Activated CD8-positive, alpha-beta T cell treated with anti-CD3 and anti-CD28 coated beads for 36 hours (primary cell): Measurements from ENCODE around the gene KLF11. TPM values are rescaled to one million over a fixed set of nuclear protein-coding genes. Genes with fewer than 3 reads are reported as not detected.

Source experiments
- ATAC-seq: fragments of 200-7000 bp; cut with Tn5 transposase; one replicate; pipeline ENCODE4 v1.10.0; 2021; ENCODE audit warnings: mild to moderate bottlenecking, moderate library complexity
- CTCF ChIA-PET: fragments of 350-600 bp; sonication (Branson Sonifier 250); formaldehyde crosslinking; loops from one replicate; lab custom pipeline; 2021; ENCODE audit warnings: antibody characterized with exemption; lab: Charles Lee
- POLR2A ChIA-PET: fragments of 350-600 bp; sonication (Branson Sonifier 250); formaldehyde crosslinking; loops from one replicate; lab custom pipeline; 2021; ENCODE audit warnings: antibody characterized with exemption; lab: Charles Lee
- DNase-seq: peaks from one replicate; pipeline ENCODE4 v3.0.0-alpha.2; 2020
- H3K27ac Mint-ChIP-seq: one replicate; pipeline ENCODE4 v1.8.0; 2021; ENCODE audit warnings: mild to moderate bottlenecking, mixed read lengths
- H3K27me3 Mint-ChIP-seq: one replicate; pipeline ENCODE4 v1.8.0; 2021; ENCODE audit warnings: mixed read lengths
- H3K36me3 Mint-ChIP-seq: one replicate; pipeline ENCODE4 v1.8.0; 2021; ENCODE audit warnings: low read depth, mixed read lengths
- H3K4me1 Mint-ChIP-seq: one replicate; pipeline ENCODE4 v1.8.0; 2021; ENCODE audit warnings: low read depth, mixed read lengths
- H3K4me3 Mint-ChIP-seq: one replicate; pipeline ENCODE4 v1.8.0; 2021; ENCODE audit warnings: mild to moderate bottlenecking, moderate library complexity, mixed read lengths
- H3K9me3 Mint-ChIP-seq: one replicate; pipeline ENCODE4 v1.8.0; 2021; ENCODE audit warnings: mixed read lengths
- intact Hi-C: fragments of 100-400 bp; cut with micrococcal nuclease; formaldehyde crosslinking; loops from one replicate; pipeline ENCODE4 v1.10.0; 2022
- total RNA-seq, 2 experiments: library from RNA; stranded (reverse); gene quantifications; one replicate each; pipeline ENCODE4 v1.2.3, GENCODE V29; 2021
- TF ChIP-seq, protein P1 (sequence below): fragments of 200-600 bp; IDR thresholded peaks from one replicate; pipeline ENCODE4 v1.8.0; 2022; ENCODE audit warnings: antibody characterized with exemption, mild to moderate bottlenecking

Gene KLF11
- total RNA-seq, 2 experiments from 2014 or later, result 2.9 to 3.5 TPM

DNA sequence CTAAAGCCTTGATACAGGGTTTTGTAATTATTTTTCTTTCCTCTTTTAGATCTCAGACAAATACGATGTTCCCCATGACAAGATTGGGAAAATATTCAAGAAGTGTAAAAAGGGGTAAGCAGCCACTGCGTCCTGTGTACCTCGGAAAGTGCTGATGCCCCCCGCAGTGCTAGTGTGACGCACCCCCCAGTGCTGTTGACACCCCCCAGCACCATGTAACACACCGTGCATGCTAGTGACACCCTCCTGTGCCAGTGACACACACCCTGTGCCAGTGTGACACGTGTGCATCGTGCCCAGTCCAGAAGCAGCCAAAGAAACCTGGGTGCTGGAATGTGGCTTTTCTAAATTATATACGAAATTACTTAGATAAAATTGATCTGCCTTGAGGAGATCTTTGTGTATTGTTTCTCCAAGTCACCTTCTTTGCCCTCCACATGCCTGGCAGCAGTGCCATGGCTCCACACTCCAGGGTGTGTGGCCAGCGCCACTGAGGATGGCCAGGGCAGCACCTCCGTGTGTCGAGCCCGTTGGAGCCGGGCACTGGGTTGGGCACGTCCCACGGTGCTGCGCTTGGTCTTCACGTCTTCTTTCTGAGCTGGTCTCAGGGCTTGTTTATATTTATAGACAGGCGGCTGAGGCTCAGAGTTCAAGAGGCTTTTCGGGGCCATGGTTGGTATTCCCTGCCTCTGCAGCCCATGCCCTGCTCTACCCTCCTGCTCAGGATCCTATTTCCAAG, 44.3 kb upstream of the KLF11 start:
- Mint-ChIP-seq H3K27ac (no peak overlapping the region), H3K4me3 (no peak overlapping the region), H3K4me1 (no peaks in the 10 kb centered on the region), H3K27me3 (no peaks in the 10 kb centered on the region), H3K36me3 (no peaks in the 10 kb centered on the region), H3K9me3 (no peaks in the 10 kb centered on the region)
- DNase-seq (no peak), ATAC-seq (no peak)
- intact Hi-C loops, result no loop called here
- TF ChIP-seq, protein P1, sequence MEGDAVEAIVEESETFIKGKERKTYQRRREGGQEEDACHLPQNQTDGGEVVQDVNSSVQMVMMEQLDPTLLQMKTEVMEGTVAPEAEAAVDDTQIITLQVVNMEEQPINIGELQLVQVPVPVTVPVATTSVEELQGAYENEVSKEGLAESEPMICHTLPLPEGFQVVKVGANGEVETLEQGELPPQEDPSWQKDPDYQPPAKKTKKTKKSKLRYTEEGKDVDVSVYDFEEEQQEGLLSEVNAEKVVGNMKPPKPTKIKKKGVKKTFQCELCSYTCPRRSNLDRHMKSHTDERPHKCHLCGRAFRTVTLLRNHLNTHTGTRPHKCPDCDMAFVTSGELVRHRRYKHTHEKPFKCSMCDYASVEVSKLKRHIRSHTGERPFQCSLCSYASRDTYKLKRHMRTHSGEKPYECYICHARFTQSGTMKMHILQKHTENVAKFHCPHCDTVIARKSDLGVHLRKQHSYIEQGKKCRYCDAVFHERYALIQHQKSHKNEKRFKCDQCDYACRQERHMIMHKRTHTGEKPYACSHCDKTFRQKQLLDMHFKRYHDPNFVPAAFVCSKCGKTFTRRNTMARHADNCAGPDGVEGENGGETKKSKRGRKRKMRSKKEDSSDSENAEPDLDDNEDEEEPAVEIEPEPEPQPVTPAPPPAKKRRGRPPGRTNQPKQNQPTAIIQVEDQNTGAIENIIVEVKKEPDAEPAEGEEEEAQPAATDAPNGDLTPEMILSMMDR, result no peak
- POLR2A ChIA-PET, result no interaction called here
- CTCF ChIA-PET, result no interaction called here

DNA sequence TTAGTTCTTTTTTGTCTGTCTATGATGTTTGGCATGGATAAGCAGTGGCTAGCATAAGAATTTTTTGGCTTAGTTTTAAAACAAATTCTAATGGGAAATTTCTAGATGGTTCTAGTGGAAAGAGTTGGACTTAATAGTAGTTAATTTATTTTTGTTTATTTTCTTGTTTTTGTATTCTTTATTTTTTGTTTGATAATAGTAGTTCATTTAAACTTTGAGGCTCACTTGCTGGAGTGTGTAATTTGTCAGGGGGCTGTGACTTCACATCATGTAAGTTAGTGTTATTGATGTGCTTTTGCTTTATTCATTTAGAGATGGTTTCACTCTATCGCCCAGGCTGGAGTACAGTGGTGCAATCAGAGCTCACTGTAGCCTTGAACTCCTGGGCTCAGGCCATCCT, 43.7 kb upstream of the KLF11 start:
- Mint-ChIP-seq H3K4me3 (no peak overlapping the region), H3K27me3 (no peaks in the 10 kb centered on the region), H3K4me1 (no peaks in the 10 kb centered on the region), H3K9me3 (no peaks in the 10 kb centered on the region), H3K27ac (no peak overlapping the region), H3K36me3 (no peaks in the 10 kb centered on the region)
- TF ChIP-seq, protein P1, result no peak
- CTCF ChIA-PET, result no interaction called here
- DNase-seq, result no peak
- no peak for ATAC-seq
- intact Hi-C loops, result no loop called here
- POLR2A ChIA-PET, result no interaction called here

DNA sequence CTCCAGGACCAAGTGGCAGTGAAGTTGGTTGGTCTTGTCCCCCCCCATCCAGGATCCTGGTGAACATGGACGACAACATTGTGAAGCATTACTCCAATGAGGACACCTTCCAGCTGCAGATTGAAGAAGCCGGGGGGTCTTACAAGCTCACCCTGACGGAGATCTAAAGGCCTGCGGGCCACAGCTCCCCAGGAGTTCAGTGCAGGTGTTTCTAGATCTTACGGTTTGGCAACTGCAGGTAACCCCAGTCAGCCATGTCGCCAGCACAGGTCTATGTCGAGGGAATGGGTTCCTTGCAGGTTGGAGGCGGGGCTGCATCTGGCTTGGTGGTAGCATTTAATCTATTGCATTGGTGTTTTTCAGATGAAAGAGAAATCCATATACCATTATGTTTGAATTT, 42.8 kb upstream of the KLF11 start:
- Mint-ChIP-seq H3K4me3 (no peak overlapping the region), H3K27me3 (peaks cover 2% of the 10 kb centered on the region), H3K9me3 (no peaks in the 10 kb centered on the region), H3K27ac (no peak overlapping the region), H3K36me3 (no peaks in the 10 kb centered on the region), H3K4me1 (no peaks in the 10 kb centered on the region)
- ATAC-seq (no peak), DNase-seq (no peak)
- ChIA-PET CTCF (interaction anchor here (0.9 to 1.8 kb wide), 2 partner anchors 16 to 72 kb away, joined by 3 to 7 read pairs; no protein-coding TSS in a partner anchor), POLR2A (no interaction called here)
- intact Hi-C loops, result no loop called here
- TF ChIP-seq, protein P1, result no peak

DNA sequence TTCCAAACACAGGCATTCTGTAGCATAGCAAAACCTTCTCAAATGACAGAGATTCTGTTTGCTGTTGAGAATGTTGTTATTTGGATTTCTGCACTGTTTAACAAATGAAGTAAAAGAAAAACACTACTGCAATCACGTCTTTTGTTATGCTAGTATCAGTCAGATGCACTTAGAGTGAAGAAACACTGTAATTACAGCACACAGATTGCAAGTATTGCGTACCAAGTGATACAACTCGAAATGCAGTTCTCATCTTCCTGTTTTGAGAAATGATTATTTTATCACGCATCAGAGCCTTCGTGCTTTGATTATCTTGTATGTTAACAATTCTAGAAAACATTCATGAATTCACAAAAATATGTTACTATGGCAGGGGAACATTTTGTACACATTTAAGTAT, 41.8 kb upstream of the KLF11 start:
- POLR2A ChIA-PET, result no interaction called here
- no peaks in the 10 kb centered on the region for H3K9me3 Mint-ChIP-seq
- H3K4me3 Mint-ChIP-seq, result no peak overlapping the region
- DNase-seq, result no peak
- CTCF ChIA-PET, result interaction anchor here (1.8 kb wide), 1 partner anchor 17 kb away, joined by 7 read pairs; no protein-coding TSS in a partner anchor
- no peaks in the 10 kb centered on the region for H3K36me3 Mint-ChIP-seq
- no peaks in the 10 kb centered on the region for H3K4me1 Mint-ChIP-seq
- peaks cover 8% of the 10 kb centered on the region for H3K27me3 Mint-ChIP-seq
- H3K27ac Mint-ChIP-seq, result no peak overlapping the region
- TF ChIP-seq, protein P1, result no peak
- intact Hi-C loops, result no loop called here
- no peak for ATAC-seq

DNA sequence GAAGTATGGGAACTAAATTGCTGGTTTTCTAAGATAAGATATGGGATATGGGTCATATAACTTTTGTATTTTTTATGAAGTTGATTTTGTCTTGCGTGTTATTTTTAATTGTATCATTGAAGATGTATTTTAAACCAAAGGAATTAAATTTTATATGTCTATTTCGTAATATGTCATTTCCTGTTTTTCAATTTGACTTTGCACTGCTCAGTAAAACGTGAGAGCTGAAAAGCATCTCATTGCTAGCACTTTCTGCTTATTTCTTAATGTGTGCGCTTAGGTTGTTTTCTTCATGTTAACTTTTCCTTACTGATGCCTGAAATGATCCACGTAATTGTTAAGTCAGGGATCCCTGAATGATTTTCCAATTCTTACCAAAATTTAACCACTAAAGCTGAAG, 41.2 kb upstream of the KLF11 start:
- ATAC-seq, result no peak
- TF ChIP-seq, protein P1, result no peak
- CTCF ChIA-PET, result interaction anchor here (3.5 kb wide), 1 partner anchor 18 kb away, joined by 16 read pairs; no protein-coding TSS in a partner anchor
- Mint-ChIP-seq H3K27ac (no peak overlapping the region), H3K4me1 (no peaks in the 10 kb centered on the region), H3K4me3 (no peak overlapping the region), H3K9me3 (no peaks in the 10 kb centered on the region), H3K27me3 (peaks cover 8% of the 10 kb centered on the region), H3K36me3 (no peaks in the 10 kb centered on the region)
- POLR2A ChIA-PET, result no interaction called here
- no peak for DNase-seq
- intact Hi-C loops, result no loop called here
